HepG2 (cell line): ENCODE measurements around the gene DNAL4. TPM values are rescaled to one million over a fixed set of nuclear protein-coding genes. Genes with fewer than 3 reads are reported as not detected.

Experiments
- ATF7-NPFF ChIP-seq: sonication (generic); formaldehyde crosslinking; IDR thresholded peaks from 2 replicates; pipeline ENCODE4 v1.8.1; 2023; ENCODE audit warnings: mild to moderate bottlenecking, low read depth, missing genetic modification reagents, moderate library complexity
- CBX1 ChIP-seq: IDR thresholded peaks from one replicate; pipeline ENCODE4 v1.6.1; 2016; ENCODE audit warnings: antibody characterized with exemption, low read depth
- CBX5 ChIP-seq: sonication (generic); formaldehyde crosslinking; IDR thresholded peaks from 2 replicates; pipeline ENCODE4 v1.4.0; 2020; ENCODE audit warnings: missing genetic modification reagents, borderline replicate concordance
- EEA1 ChIP-seq: sonication (generic); formaldehyde crosslinking; IDR thresholded peaks from 2 replicates; pipeline ENCODE4 v1.5.1; 2020; ENCODE audit warnings: mild to moderate bottlenecking, missing genetic modification reagents, borderline replicate concordance
- FOXA3 ChIP-seq: IDR thresholded peaks from 2 replicates; pipeline ENCODE4 v1.6.1; 2016; ENCODE audit warnings: missing genetic modification reagents, missing compliant biosample characterization
- GTF2F1 ChIP-seq: fragments of 150-350 bp; IDR thresholded peaks from 2 replicates; pipeline ENCODE4 v1.6.1; 2014; ENCODE audit warnings: low read length
- GTF3A ChIP-seq: sonication (generic); formaldehyde crosslinking; conservative IDR thresholded peaks from 2 replicates; pipeline ENCODE4 v1.4.0; 2020; ENCODE audit warnings: mild to moderate bottlenecking, missing genetic modification reagents
- HMGA1 ChIP-seq: sonication (generic); formaldehyde crosslinking; conservative IDR thresholded peaks from 2 replicates; pipeline ENCODE4 v1.4.0; 2020; ENCODE audit warnings: missing genetic modification reagents
- MXD3 ChIP-seq: IDR thresholded peaks from 2 replicates; pipeline ENCODE4 v1.6.1; 2016; ENCODE audit warnings: mild to moderate bottlenecking, missing biosample characterization, missing genetic modification reagents
- PAWR ChIP-seq: sonication (generic); formaldehyde crosslinking; IDR thresholded peaks from 2 replicates; pipeline ENCODE4 v1.4.0; 2020; ENCODE audit warnings: missing genetic modification reagents, mild to moderate bottlenecking, borderline replicate concordance
- POLR2AphosphoS2 ChIP-seq: IDR thresholded peaks from 2 replicates; pipeline ENCODE4 v1.6.1; 2011; ENCODE audit warnings: low read depth, low read length, improper control_type of control experiment
- SMAD1 ChIP-seq: sonication (generic); formaldehyde crosslinking; IDR thresholded peaks from 2 replicates; pipeline ENCODE4 v1.4.0; 2020; ENCODE audit warnings: missing genetic modification reagents, low read depth, mild to moderate bottlenecking, borderline replicate concordance
- SUZ12 ChIP-seq: fragments of 150-350 bp; IDR thresholded peaks from 2 replicates; pipeline ENCODE4 v1.6.1; 2014; ENCODE audit warnings: low read depth, low read length
- THAP11 ChIP-seq: IDR thresholded peaks from 2 replicates; pipeline ENCODE4 v1.6.1; 2016; ENCODE audit warnings: missing biosample characterization, missing genetic modification reagents
- TMF1 ChIP-seq: sonication (generic); formaldehyde crosslinking; IDR thresholded peaks from 2 replicates; pipeline ENCODE4 v1.8.1; 2022; ENCODE audit warnings: low read depth, missing genetic modification reagents
- ZBED4 ChIP-seq: sonication (generic); formaldehyde crosslinking; IDR thresholded peaks from 2 replicates; pipeline ENCODE4 v1.4.0; 2020; ENCODE audit warnings: missing genetic modification reagents, borderline replicate concordance
- ZNF124 ChIP-seq: sonication (generic); formaldehyde crosslinking; IDR thresholded peaks from 2 replicates; pipeline ENCODE4 v1.4.0; 2020; ENCODE audit warnings: missing genetic modification reagents
- ZNF331 ChIP-seq: sonication (generic); formaldehyde crosslinking; IDR thresholded peaks from 2 replicates; pipeline ENCODE4 v1.4.0; 2020; ENCODE audit warnings: missing genetic modification reagents
- ZNF569 ChIP-seq: sonication (generic); formaldehyde crosslinking; IDR thresholded peaks from 2 replicates; pipeline ENCODE4 v1.5.0; 2020; ENCODE audit warnings: mild to moderate bottlenecking, missing genetic modification reagents, moderate library complexity, borderline replicate concordance
- ZNF710 ChIP-seq: sonication (generic); formaldehyde crosslinking; IDR thresholded peaks from 2 replicates; pipeline ENCODE4 v1.5.0; 2020; ENCODE audit warnings: mild to moderate bottlenecking, missing genetic modification reagents, borderline replicate concordance
- polyA plus RNA-seq, 8 experiments: library from polyadenylated mRNA; depleted of rRNA in 3 of 8; stranded (reverse) in 7 of 8; unstranded in 1 of 8; fragments of >200 nt; fragmentation: Illumina TruSeq in 4 of 8; extraction: Trizol in 4 of 8; gene quantifications; 2 replicates each; pipeline versions ENCODE4 v1.2.1 to v1.2.3, GENCODE V29; 2011 to 2016; ENCODE audit warnings: low read depth in 4 of 8, missing spikeins in 1 of 8, mixed read lengths in 1 of 8; ENCODE audit not compliant: insufficient read depth in 1 of 8
- total RNA-seq, 5 experiments: library from RNA; depleted of rRNA; stranded (reverse); fragments of >200 nt; fragmentation: Illumina TruSeq; extraction: Trizol; gene quantifications; 2 replicates each; pipeline ENCODE4 v1.2.3, GENCODE V29; 2016; ENCODE audit warnings: low read depth in 1 of 5
- TF ChIP-seq, protein P1 (sequence below): sonication (generic); formaldehyde crosslinking; IDR thresholded peaks from 2 replicates; pipeline ENCODE4 v1.4.0; 2020; ENCODE audit warnings: missing genetic modification reagents
- TF ChIP-seq, protein P2 (sequence below): sonication (generic); formaldehyde crosslinking; IDR thresholded peaks from 2 replicates; pipeline ENCODE4 v1.5.0; 2020; ENCODE audit warnings: missing genetic modification reagents, mild to moderate bottlenecking, borderline replicate concordance

The DNAL4 gene
- total and polyA plus RNA-seq, 2 of the 13 experiments (the other 11 are each of a cell fraction or from before 2014, with no cell fraction given) = 8.0 to 10.7 TPM

GRCh38 chr22:38755911-38756532 is 37.9 kb downstream of the DNAL4 start, which contains the start of gene SUN2 (continued):
- TF ChIP-seq CBX5 (CRISPR knock-in tag) (no peak), ZNF124 (CRISPR knock-in tag) (no peak), TMF1 (CRISPR knock-in tag) (no peak), SMAD1 (CRISPR knock-in tag) (no peak), FOXA3 (CRISPR knock-in tag) (no peak), HMGA1 (CRISPR knock-in tag) (no peak), ATF7-NPFF (no peak), GTF3A (CRISPR knock-in tag) (no peak), ZNF710 (CRISPR knock-in tag) (no peak), MXD3 (CRISPR knock-in tag) (0 out of 2 replicates have a peak, but pooled peaks have one; percentile 15), ZNF331 (CRISPR knock-in tag) (peak; percentile 32; the same call in 1 of the 2 replicates), GTF2F1 (no peak), PAWR (CRISPR knock-in tag) (no peak), CBX1 (no peak), SUZ12 (no peak), ZNF569 (no peak), EEA1 (CRISPR knock-in tag) (no peak), POLR2AphosphoS2 (no peak), THAP11 (CRISPR knock-in tag) (no peak), ZBED4 (CRISPR knock-in tag) (no peak)
- TF ChIP-seq, protein P1, sequence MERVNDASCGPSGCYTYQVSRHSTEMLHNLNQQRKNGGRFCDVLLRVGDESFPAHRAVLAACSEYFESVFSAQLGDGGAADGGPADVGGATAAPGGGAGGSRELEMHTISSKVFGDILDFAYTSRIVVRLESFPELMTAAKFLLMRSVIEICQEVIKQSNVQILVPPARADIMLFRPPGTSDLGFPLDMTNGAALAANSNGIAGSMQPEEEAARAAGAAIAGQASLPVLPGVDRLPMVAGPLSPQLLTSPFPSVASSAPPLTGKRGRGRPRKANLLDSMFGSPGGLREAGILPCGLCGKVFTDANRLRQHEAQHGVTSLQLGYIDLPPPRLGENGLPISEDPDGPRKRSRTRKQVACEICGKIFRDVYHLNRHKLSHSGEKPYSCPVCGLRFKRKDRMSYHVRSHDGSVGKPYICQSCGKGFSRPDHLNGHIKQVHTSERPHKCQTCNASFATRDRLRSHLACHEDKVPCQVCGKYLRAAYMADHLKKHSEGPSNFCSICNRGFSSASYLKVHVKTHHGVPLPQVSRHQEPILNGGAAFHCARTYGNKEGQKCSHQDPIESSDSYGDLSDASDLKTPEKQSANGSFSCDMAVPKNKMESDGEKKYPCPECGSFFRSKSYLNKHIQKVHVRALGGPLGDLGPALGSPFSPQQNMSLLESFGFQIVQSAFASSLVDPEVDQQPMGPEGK (CRISPR knock-in tag) = no peak
- TF ChIP-seq, protein P2, sequence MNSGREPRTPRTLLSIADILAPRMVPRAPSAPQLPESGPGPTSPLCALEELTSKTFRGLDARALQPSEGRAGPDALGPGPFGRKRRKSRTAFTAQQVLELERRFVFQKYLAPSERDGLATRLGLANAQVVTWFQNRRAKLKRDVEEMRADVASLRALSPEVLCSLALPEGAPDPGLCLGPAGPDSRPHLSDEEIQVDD (CRISPR knock-in tag) = no peak
